Loucy (cell line): ENCODE results near the gene TBX21.

Source experiments
- EZH2phosphoT487 ChIP-seq: fragments of 200-600 bp; IDR thresholded peaks from 2 replicates; pipeline ENCODE4 v1.6.1; 2018; ENCODE audit warnings: antibody characterized with exemption, mild to moderate bottlenecking, moderate library complexity, borderline replicate concordance
- TF ChIP-seq, protein P1 (sequence below): fragments of 200-600 bp; sonication (generic); conservative IDR thresholded peaks from 2 replicates; pipeline ENCODE4 v1.5.1; 2014; ENCODE audit warnings: mild to moderate bottlenecking, antibody characterized with exemption, low read length

DNA sequence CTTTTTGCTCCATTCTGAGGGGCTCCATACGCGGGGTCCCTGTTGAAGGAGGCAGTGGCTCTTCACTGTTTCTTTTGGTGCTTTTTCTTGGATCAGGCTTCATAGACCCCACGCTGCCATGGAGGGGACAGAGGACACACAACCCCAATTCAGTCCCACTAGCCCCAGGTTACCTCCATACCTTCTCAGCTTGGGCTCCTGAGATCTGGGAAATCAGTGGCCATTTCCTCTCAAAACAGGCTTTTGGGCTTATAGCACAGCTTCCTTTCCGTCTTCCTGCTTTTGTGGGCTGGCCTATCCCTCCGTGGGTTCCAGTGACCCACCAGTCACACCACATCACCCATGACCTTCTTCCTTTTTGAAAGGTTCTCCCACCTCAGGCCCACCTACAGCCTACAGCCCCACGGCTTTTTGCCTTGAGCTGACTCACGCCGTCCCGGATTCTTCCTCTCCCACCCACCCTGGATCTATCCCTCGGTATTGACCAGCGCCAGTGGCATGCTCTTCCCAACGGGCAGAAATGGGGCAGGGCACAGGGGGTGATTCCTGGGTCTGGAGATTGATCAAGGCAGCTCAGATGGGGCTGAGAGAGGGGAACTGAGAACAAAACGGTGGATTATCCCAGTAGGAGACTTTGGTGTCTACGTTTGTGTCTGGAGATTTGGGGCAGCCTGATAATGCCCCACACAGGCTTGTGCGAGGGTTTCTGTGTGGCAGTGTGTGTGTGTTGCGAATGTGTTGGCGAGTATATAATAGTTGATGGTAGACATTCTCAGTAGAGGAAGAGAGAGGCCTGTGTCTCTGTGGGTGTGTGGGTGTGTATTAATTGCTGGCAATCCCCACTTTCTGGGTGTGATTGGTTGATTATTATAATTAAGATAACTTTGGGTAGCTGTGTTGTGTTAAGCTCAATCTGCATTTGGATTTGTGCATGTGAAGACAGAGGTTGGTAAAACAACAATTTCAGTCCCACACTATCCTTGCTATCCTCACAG lies 3.8 kb downstream of the TBX21 start:
- TF ChIP-seq, protein P1, sequence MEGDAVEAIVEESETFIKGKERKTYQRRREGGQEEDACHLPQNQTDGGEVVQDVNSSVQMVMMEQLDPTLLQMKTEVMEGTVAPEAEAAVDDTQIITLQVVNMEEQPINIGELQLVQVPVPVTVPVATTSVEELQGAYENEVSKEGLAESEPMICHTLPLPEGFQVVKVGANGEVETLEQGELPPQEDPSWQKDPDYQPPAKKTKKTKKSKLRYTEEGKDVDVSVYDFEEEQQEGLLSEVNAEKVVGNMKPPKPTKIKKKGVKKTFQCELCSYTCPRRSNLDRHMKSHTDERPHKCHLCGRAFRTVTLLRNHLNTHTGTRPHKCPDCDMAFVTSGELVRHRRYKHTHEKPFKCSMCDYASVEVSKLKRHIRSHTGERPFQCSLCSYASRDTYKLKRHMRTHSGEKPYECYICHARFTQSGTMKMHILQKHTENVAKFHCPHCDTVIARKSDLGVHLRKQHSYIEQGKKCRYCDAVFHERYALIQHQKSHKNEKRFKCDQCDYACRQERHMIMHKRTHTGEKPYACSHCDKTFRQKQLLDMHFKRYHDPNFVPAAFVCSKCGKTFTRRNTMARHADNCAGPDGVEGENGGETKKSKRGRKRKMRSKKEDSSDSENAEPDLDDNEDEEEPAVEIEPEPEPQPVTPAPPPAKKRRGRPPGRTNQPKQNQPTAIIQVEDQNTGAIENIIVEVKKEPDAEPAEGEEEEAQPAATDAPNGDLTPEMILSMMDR: no peak
- no peak for TF ChIP-seq EZH2phosphoT487
